Breast epithelium (tissue), 3 donors: ENCODE results near the gene PAFAH1B1.

Source experiments
- POLR2A ChIP-seq: fragments of 450-650 bp; IDR thresholded peaks from one replicate; pipeline ENCODE4 v1.6.1; 2016; ENCODE audit warnings: antibody characterized with exemption, mild to moderate bottlenecking, moderate library complexity
- POLR2AphosphoS5 ChIP-seq, 3 donors: sonication (generic); formaldehyde crosslinking; IDR thresholded peaks; one replicate each; pipeline ENCODE4 v1.6.1; 2017; ENCODE audit warnings: antibody characterized with exemption in 3 of 3

- TF ChIP-seq POLR2A, result no peak
- TF ChIP-seq POLR2AphosphoS5 (IDR thresholded peaks at IDR 0.05), result no peak
Observed at GRCh38 chr17:2685696-2686095, 92.2 kb downstream of the PAFAH1B1 start.
